GM12892 (cell line): ENCODE data around the gene CCDC177.

Experiments
- POLR2A ChIP-seq: IDR thresholded peaks from 2 replicates; pipeline ENCODE4 v1.6.1; 2011; ENCODE audit warnings: low read depth, low read length, control low read depth
- POLR2AphosphoS5 ChIP-seq: IDR thresholded peaks from 2 replicates; pipeline ENCODE4 v1.6.1; 2011; ENCODE audit warnings: low read depth, low read length, control low read depth
- TAF1 ChIP-seq: IDR thresholded peaks from 2 replicates; pipeline ENCODE4 v1.6.1; 2011; ENCODE audit warnings: low read depth, mild to moderate bottlenecking, control low read depth, low read length, borderline replicate concordance

DNA sequence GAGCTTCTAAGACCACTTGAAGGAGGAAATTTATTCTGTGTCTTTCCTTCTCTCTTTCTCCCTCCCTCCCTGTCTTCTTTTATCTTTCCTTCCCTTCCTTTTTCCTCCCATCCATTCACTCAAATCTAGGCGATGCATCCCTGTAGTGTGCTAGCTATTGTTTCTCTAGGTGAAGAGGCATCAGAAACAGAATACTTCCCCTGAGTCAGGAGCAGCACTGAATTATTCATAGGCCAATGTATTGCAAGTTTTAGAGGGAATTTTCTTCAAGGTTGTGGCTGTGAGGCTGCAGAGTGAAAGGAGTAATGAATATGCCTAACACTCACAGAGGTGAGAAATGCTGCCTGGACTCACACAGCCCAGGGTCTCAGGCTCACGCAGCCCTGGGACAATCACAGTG lies 23.2 kb downstream of the CCDC177 start:
- TF ChIP-seq POLR2AphosphoS5 (no peak), POLR2A (no peak), TAF1 (no peak)
